ENCODE results near the gene ARMC3.

DNA sequence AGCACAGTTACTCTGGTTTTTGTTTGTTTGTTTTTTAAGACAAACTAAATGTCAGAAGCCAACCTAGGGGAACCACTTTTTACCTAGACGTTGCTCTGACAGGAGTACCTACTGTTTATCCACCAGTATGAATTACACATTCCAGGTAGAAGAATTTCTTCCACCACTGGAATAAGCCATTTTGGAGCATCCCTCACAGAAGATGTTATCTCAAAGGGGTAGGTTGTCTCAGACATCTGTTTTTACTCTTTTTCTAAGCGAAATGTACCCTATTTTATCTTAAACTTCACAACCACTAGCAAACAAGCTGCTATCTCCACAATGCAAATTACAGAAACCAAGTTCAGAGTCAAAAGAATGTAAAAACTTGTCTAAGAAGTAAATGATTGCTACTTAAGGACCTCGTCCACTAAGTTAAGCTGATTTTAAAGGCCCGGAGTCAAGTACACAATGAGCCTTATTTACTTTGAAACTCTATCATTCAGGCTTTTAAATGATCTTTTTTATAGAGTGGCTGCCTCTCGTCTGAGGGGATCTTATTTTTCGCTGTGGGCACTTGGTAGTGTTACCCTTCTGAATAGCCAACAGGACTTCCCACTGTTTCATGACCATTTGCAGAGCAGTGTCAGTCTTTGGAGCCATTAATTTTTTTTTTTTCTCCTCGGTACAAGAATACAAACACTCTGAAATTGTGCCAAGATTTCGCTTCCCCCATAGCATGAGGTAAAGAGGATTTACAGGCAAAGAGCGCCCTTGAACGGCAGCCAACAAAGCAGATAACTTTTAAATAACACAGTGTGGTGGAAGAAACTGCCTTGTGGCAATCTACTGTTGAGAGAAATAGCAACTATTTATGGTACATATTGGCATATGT is 15.7 kb upstream of the ARMC3 start:
- TF ChIP-seq YY1 (IDR thresholded peaks at IDR 0.05; ENCODE audit: insufficient read depth, insufficient read length): no peak
- TF ChIP-seq SUZ12 (IDR thresholded peaks at IDR 0.05; ENCODE audit: extremely low read depth, insufficient read depth, insufficient read length): no peak

Data from NT2/D1 (cell line).